Gastrocnemius medialis (tissue), 4 donors: ENCODE measurements around the gene TMPRSS3. TPM values are rescaled to one million over a fixed set of nuclear protein-coding genes. Genes with fewer than 3 reads are reported as not detected.

ENCODE experiments used
- ATAC-seq, 2 donors: fragments of 150-250 bp; one replicate each; pipeline ENCODE4 v1.9.1; 2016
- DNase-seq, 2 donors: peaks; one replicate each; pipeline ENCODE4 v3.0.0-alpha.2; 2019
- H3K27ac ChIP-seq, 4 donors: fragments of 200-600 bp; sonication (generic); 1 replicate in 1 of 4; 2 replicates in 3 of 4; pipeline ENCODE4 v1.5.1; 2016 to 2018; ENCODE audit warnings: mild to moderate bottlenecking in 2 of 4, moderate library complexity in 1 of 4
- H3K27me3 ChIP-seq, 3 donors: fragments of 200-600 bp; sonication (generic) in 2 of 3; 1 replicate in 1 of 3; 2 replicates in 2 of 3; pipeline versions ENCODE4 v1.5.1 to v1.6.0; 2016 to 2019; ENCODE audit warnings: mild to moderate bottlenecking in 1 of 3, moderate library complexity in 1 of 3
- H3K36me3 ChIP-seq, 2 donors: fragments of 200-600 bp; sonication (generic) in 1 of 2; one replicate each; pipeline ENCODE4 v1.5.1; 2017 to 2018
- H3K4me1 ChIP-seq, 2 donors: fragments of 200-600 bp; sonication (generic) in 1 of 2; one replicate each; pipeline ENCODE4 v1.5.1; 2016 to 2017; ENCODE audit warnings: mild to moderate bottlenecking in 2 of 2
- H3K4me3 ChIP-seq, 4 donors: fragments of 200-600 bp; sonication (generic) in 3 of 4; 1 replicate in 1 of 4; 2 replicates in 3 of 4; pipeline ENCODE4 v1.5.1; 2016 to 2019; ENCODE audit warnings: mild to moderate bottlenecking in 2 of 4
- H3K9me3 ChIP-seq, 3 donors: fragments of 200-600 bp; sonication (generic) in 2 of 3; 1 replicate in 1 of 3; 2 replicates in 2 of 3; pipeline ENCODE4 v1.5.1; 2016 to 2019
- CTCF ChIP-seq, 5 experiments: fragments of 450-650 bp in 3 of 5; fragments of 200-600 bp in 2 of 5; sonication (generic) in 2 of 5; IDR thresholded peaks in 4 of 5; conservative IDR thresholded peaks in 1 of 5; 1 replicate in 4 of 5; 2 replicates in 1 of 5; pipeline ENCODE4 v1.5.1; 2016 to 2019; ENCODE audit warnings: antibody characterized with exemption in 5 of 5, mild to moderate bottlenecking in 3 of 5, moderate library complexity in 3 of 5
- POLR2A ChIP-seq, 2 donors: fragments of 450-650 bp; IDR thresholded peaks; one replicate each; pipeline ENCODE4 v1.6.1; 2017; ENCODE audit warnings: antibody characterized with exemption in 2 of 2, mild to moderate bottlenecking in 2 of 2, moderate library complexity in 2 of 2
- in situ Hi-C, 4 donors: fragments of 200-750 bp; cut with MboI; loops; one replicate each; pipeline versions ENCODE4 v1.15.0 to v1.8.0; 2017; ENCODE audit warnings: low sequenced_read_pairs in 4 of 4
- intact Hi-C: fragments of 100-400 bp; cut with DNase I; formaldehyde crosslinking; loops from one replicate; pipeline ENCODE4 v1.15.1; 2023; ENCODE audit warnings: low total_unique reads
- total RNA-seq, 4 donors: library from RNA; depleted of rRNA; stranded (reverse); fragments of >200 nt; gene quantifications; one replicate each; pipeline versions ENCODE4 v1.1.0 to v1.2.3, GENCODE V29; 2016

The TMPRSS3 gene
- total RNA-seq, 4 donors from 2014 or later: not detected

GRCh38 chr21:42344631-42345030 lies 51.2 kb downstream of the TMPRSS3 start:
- Histone ChIP-seq H3K9me3 (no peaks in the 10 kb centered on the region), H3K36me3 (no peaks in the 10 kb centered on the region), H3K4me1 (no peaks in the 10 kb centered on the region), H3K27ac (no peak overlapping the region), H3K27me3 (peaks cover 0 to 6% (median 0%) of the 10 kb centered on the region in 3 donors), H3K4me3 (no peak overlapping the region)
- no peak for DNase-seq
- no peak for ATAC-seq
- intact Hi-C loops (no loop called here), in situ Hi-C loops (loop anchor here in 1 of 4 donors (25.0 kb wide), 1 partner anchor 93 kb away; no protein-coding TSS in a partner anchor)
- TF ChIP-seq CTCF (IDR thresholded peaks at IDR 0.05 in 4 of 5, conservative IDR thresholded peaks at IDR 0.05 in 1 of 5) (no peak), POLR2A (IDR thresholded peaks at IDR 0.05) (no peak)

GRCh38 chr21:42343963-42344510 lies 51.8 kb downstream of the TMPRSS3 start:
- Histone ChIP-seq H3K27ac (no peak overlapping the region), H3K4me1 (no peaks in the 10 kb centered on the region), H3K27me3 (peaks cover 0 to 6% (median 0%) of the 10 kb centered on the region in 3 donors), H3K4me3 (no peak overlapping the region), H3K36me3 (no peaks in the 10 kb centered on the region), H3K9me3 (no peaks in the 10 kb centered on the region)
- ATAC-seq: no peak
- no peak for DNase-seq
- intact Hi-C loops (no loop called here), in situ Hi-C loops (loop anchor here in 1 of 4 donors (25.0 kb wide), 1 partner anchor 93 kb away; no protein-coding TSS in a partner anchor)
- TF ChIP-seq POLR2A (IDR thresholded peaks at IDR 0.05) (no peak), CTCF (IDR thresholded peaks at IDR 0.05 in 4 of 5, conservative IDR thresholded peaks at IDR 0.05 in 1 of 5) (no peak)

- H3K36me3 ChIP-seq: no peaks in the 10 kb centered on the region
- TF ChIP-seq POLR2A (IDR thresholded peaks at IDR 0.05): no peak
- intact Hi-C loops: no loop called here
- no peaks in the 10 kb centered on the region for H3K4me1 ChIP-seq
- no peak for DNase-seq
- H3K9me3 ChIP-seq: no peaks in the 10 kb centered on the region
- no peak overlapping the region for H3K4me3 ChIP-seq
- H3K27me3 ChIP-seq: peaks cover 0 to 6% (median 0%) of the 10 kb centered on the region in 3 donors
- ATAC-seq: no peak
- in situ Hi-C loops: loop anchor here in 1 of 4 donors (25.0 kb wide), 1 partner anchor 94 kb away; no protein-coding TSS in a partner anchor
- H3K27ac ChIP-seq: no peak overlapping the region
Measured at GRCh38 chr21:42343556-42343955, 52.3 kb downstream of the TMPRSS3 start.

- no peak for TF ChIP-seq POLR2A (IDR thresholded peaks at IDR 0.05)
- TF ChIP-seq CTCF (IDR thresholded peaks at IDR 0.05 in 4 of 5, conservative IDR thresholded peaks at IDR 0.05 in 1 of 5): no peak
- ATAC-seq (no peak), DNase-seq (no peak)
- H3K9me3 ChIP-seq: no peaks in the 10 kb centered on the region
- intact Hi-C loops (no loop called here), in situ Hi-C loops (loop anchor here in 1 of 4 donors (25.0 kb wide), 1 partner anchor 94 kb away; no protein-coding TSS in a partner anchor)
- no peaks in the 10 kb centered on the region for H3K4me1 ChIP-seq
- H3K4me3 ChIP-seq: no peak overlapping the region
- H3K36me3 ChIP-seq: no peaks in the 10 kb centered on the region
- H3K27me3 ChIP-seq: peaks cover 0 to 6% (median 0%) of the 10 kb centered on the region in 3 donors
- H3K27ac ChIP-seq: no peak overlapping the region
Measured at GRCh38 chr21:42343101-42343500, 52.8 kb downstream of the TMPRSS3 start.

- in situ Hi-C loops: loop anchor here in 1 of 4 donors (25.0 kb wide), 1 partner anchor 95 kb away; no protein-coding TSS in a partner anchor
- H3K4me3 ChIP-seq: no peak overlapping the region
- H3K4me1 ChIP-seq: no peaks in the 10 kb centered on the region
- ATAC-seq (no peak), DNase-seq (no peak)
- H3K27ac ChIP-seq: no peak overlapping the region
- intact Hi-C loops: no loop called here
- peaks cover 0 to 2% (median 0%) of the 10 kb centered on the region in 3 donors for H3K27me3 ChIP-seq
- H3K36me3 ChIP-seq: no peaks in the 10 kb centered on the region
- TF ChIP-seq CTCF (IDR thresholded peaks at IDR 0.05 in 4 of 5, conservative IDR thresholded peaks at IDR 0.05 in 1 of 5) (no peak), POLR2A (IDR thresholded peaks at IDR 0.05) (no peak)
- no peaks in the 10 kb centered on the region for H3K9me3 ChIP-seq
Measured at GRCh38 chr21:42341776-42342542, 53.9 kb downstream of the TMPRSS3 start.
